Right cardiac atrium (tissue), 5 donors: ENCODE measurements around the gene TMEM119. TPM values are rescaled to one million over a fixed set of nuclear protein-coding genes. Genes with fewer than 3 reads are reported as not detected.

ENCODE experiments used
- ATAC-seq, 2 donors: fragments of 200-7000 bp; cut with Tn5 transposase; one replicate each; pipeline versions ENCODE4 v1.8.0 to v1.9.1; 2020; ENCODE audit warnings: moderate library complexity in 2 of 2, mild to moderate bottlenecking in 1 of 2
- DNase-seq, 3 donors: peaks; one replicate each; pipeline ENCODE4 v3.0.0-alpha.2; 2020
- H3K27ac ChIP-seq: one replicate; pipeline ENCODE4 v1.5.1; 2013; ENCODE audit warnings: mild to moderate bottlenecking, low read length, control low read depth, moderate library complexity
- H3K27me3 ChIP-seq: one replicate; pipeline ENCODE4 v1.6.1; 2013; ENCODE audit not compliant: control insufficient read depth, insufficient read depth
- H3K4me1 ChIP-seq: one replicate; pipeline ENCODE4 v1.6.1; 2013; ENCODE audit warnings: low read length; ENCODE audit not compliant: control insufficient read depth, insufficient read depth
- H3K4me3 ChIP-seq: one replicate; pipeline ENCODE4 v1.5.1; 2013; ENCODE audit warnings: low read length, control low read depth
- H3K9me3 ChIP-seq: one replicate; pipeline ENCODE4 v1.6.1; 2013; ENCODE audit warnings: low read length; ENCODE audit not compliant: control insufficient read depth
- WGBS: extraction: QIAGEN DNeasy Blood & Tissue Kit; methylation state at CpG from one replicate; pipeline ENCODE4 v1.1.7; 2013; 5-methylcytosine and 5-hydroxymethylcytosine counted together
- intact Hi-C, 4 donors: fragments of 100-400 bp; cut with DNase I; formaldehyde crosslinking; loops; one replicate each; pipeline versions ENCODE4 v1.11.0 to v1.14.0; 2022 to 2023
- polyA plus RNA-seq: library from polyadenylated mRNA; stranded (reverse); fragments of 200-250 nt; gene quantifications from one replicate; pipeline ENCODE4 v1.2.3, GENCODE V29; 2013
- total RNA-seq, 4 donors: library from RNA; stranded (reverse); fragmentation: NEBNext Ultra II Directional; extraction: Animal tissue kit (Norgen Biotek cat#: 25700); gene quantifications; one replicate each; pipeline ENCODE4 v1.2.1, GENCODE V29; 2021
- donor health status: healthy with polysubstance abuse.
- donor health status: DM: no; HTN: yes; CAD: no.
- donor health status: DM: no; HTN: no; CAD: no.
- donor health status: DM: no; HTN: yes; CAD: no; lungs with severe emphysema.
- donor health status: DM: yes; HTN: yes; CAD: no.

The TMEM119 gene
- total and polyA plus RNA-seq, 5 donors, result 1.8 to 3.5 (median 3.0) TPM

DNA sequence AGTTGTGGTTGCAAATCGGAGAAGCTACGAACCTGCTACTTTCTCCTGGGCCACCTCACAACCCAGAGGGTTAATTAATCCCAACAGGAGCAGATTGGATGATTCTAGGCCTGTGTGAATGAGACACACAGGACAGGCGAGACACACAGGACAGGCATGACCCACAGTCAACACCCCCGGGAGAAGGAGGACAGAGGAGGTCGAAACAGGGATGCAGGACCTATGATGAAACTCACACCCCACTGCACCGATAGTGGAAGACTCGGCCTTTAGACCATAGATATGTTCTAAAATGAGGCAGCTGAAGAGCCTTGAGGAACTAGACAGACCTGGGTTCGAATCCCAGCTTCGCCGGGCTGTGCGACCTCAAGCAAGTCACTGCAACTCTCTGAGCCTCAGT, 11.6 kb downstream of the TMEM119 start:
- Histone ChIP-seq H3K9me3 (no peaks in the 10 kb centered on the region), H3K4me3 (no peak overlapping the region), H3K27me3 (no peaks in the 10 kb centered on the region), H3K4me1 (no peaks in the 10 kb centered on the region), H3K27ac (no peak overlapping the region)
- ATAC-seq (no peak), DNase-seq (no peak)
- intact Hi-C loops, result no loop called here
- WGBS, result 89% methylated on average over 11 of the region's 11 CpGs

DNA sequence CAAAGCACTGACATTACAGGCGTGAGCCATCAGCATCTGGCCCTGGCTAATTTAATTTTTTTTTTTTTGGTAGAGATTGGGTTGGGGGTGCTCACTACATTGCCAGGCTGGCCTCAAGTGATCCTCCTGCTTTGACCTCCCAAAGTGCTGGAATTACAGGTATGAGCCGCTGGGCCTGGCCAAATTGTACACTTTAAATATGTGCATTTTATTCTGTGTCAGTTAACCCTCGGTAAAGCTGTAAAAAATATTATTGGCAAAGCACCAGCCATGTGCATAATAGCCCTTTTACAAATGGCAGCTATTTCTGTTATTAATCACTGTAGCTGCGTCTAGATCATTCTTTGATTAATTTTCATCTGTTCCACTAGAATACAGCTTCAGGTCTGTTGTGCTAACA, 12.0 kb downstream of the TMEM119 start:
- H3K4me1 ChIP-seq, result no peaks in the 10 kb centered on the region
- DNase-seq (no peak), ATAC-seq (no peak)
- H3K9me3 ChIP-seq, result no peaks in the 10 kb centered on the region
- no peak overlapping the region for H3K4me3 ChIP-seq
- no peaks in the 10 kb centered on the region for H3K27me3 ChIP-seq
- intact Hi-C loops, result no loop called here
- no peak overlapping the region for H3K27ac ChIP-seq
- WGBS, result 57% methylated on average over 4 of the region's 4 CpGs

DNA sequence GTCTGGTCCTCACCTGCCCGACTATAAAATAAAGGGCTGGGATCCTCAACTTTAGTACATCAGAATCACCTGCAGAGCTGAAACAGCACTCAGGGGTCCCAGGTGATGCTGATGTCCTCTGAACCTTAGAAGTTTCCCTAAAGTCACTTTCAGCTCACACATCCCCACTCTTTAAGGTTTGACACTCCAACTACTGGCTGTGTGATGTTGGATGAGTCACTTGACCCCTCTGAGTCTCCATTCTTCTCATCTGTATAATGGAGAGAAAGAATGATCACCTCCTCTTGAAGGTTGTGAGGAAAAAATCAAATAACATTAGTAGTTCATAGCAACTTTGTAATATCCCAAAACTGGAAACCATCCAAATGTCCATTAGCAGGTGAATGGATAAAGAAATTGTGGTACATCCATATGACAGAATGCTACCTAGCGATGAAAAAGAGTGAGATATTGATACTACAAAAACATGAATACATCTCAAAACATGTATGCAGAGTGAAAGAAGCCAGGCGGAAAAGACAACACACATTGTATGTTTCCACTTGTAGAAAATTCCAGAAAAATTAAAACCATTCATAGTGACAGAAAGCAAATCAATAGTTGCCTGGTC, 13.3 kb downstream of the TMEM119 start:
- intact Hi-C loops, result no loop called here
- H3K9me3 ChIP-seq, result no peaks in the 10 kb centered on the region
- WGBS, result 78% methylated on average over 3 of the region's 3 CpGs
- H3K4me3 ChIP-seq, result no peak overlapping the region
- ATAC-seq (no peak), DNase-seq (no peak)
- no peaks in the 10 kb centered on the region for H3K4me1 ChIP-seq
- no peak overlapping the region for H3K27ac ChIP-seq
- no peaks in the 10 kb centered on the region for H3K27me3 ChIP-seq

DNA sequence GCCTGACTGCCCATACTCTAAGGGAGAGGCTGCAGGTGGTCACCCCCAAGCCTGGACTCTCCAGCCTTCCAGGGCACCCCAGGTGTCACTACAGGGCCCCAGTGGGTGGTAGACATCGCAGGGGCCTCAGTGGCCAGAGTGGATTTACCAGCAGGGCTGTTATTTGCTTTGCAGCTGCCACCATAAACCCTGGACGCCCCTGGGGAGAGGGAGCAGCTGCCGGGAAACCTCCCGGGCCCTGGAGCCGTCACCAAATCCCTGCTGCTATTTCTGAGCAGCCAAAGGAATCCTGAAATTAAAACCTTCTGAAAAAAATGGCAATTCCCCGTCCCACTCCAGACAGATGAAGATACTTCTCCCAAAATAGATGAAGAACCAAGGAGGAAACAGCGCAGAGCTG, 13.9 kb downstream of the TMEM119 start:
- ATAC-seq (no peak), DNase-seq (no peak)
- intact Hi-C loops, result no loop called here
- 56% methylated on average over 7 of the region's 7 CpGs for WGBS
- Histone ChIP-seq H3K4me1 (no peaks in the 10 kb centered on the region), H3K4me3 (no peak overlapping the region), H3K27ac (no peak overlapping the region), H3K9me3 (no peaks in the 10 kb centered on the region), H3K27me3 (no peaks in the 10 kb centered on the region)

DNA sequence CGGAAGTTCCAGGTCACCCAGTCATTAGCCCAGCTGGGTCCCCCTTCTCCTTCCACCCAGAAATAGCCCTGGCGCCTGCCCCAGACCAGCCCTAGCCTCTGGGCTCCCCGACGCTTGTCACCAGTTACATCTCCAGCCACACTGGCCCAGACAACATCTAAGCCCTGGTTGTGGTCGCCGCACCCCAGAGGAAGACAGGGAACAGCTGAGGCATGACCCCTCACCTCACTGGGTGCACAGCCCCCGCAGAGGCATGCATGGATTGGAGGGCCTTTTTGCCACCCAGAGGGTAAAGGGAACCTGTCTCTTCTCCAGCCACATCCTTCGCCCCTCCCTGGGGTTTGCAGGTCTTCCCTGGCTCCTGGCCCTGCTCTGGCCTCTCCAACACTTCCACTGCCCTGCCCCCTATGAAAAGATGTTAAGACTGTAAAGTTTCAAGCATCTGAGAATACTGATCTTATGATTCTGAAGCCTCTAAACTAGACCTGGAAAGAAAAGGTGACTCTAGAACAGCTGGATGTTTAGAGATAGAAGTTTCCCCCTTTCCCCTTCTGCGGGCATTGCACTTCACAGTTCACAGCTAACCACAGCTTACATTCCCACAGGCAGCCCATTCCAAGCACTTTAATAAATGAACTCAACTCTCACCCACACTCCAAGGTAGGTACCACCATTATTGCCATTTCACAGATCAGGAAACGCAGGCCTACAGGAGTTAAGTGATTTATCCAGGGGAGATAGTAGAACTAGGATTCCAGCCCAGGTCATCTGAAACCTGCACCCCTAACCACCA, 14.7 kb downstream of the TMEM119 start:
- WGBS, result 78% methylated on average over 10 of the region's 10 CpGs
- DNase-seq (no peak), ATAC-seq (no peak)
- no peaks in the 10 kb centered on the region for H3K9me3 ChIP-seq
- H3K27ac ChIP-seq, result no peak overlapping the region
- H3K4me1 ChIP-seq, result no peaks in the 10 kb centered on the region
- intact Hi-C loops, result no loop called here
- no peak overlapping the region for H3K4me3 ChIP-seq
- H3K27me3 ChIP-seq, result no peaks in the 10 kb centered on the region

DNA sequence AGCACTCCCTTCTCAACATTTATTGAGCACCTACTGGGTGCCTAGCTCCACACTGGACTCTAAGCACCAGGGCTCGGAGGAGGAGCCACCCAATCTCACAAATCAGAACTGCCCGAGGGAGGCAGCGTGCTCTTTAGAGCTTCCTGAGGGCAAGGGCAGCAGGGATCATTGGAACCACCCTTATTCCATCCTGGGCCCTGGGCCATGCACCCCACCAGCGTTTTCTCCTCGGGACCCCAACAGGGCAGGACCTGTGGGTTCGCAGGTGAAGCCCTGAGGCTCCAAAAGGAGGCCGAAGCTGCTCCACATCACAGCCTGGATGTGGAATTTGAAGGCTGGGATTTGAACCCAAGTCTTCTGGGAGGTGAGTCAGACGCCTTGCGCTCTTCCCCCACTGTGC, 15.4 kb downstream of the TMEM119 start:
- DNase-seq (no peak), ATAC-seq (no peak)
- no peak overlapping the region for H3K27ac ChIP-seq
- no peak overlapping the region for H3K4me3 ChIP-seq
- WGBS, result 88% methylated on average over 9 of the region's 9 CpGs
- H3K27me3 ChIP-seq, result no peaks in the 10 kb centered on the region
- no peaks in the 10 kb centered on the region for H3K4me1 ChIP-seq
- no peaks in the 10 kb centered on the region for H3K9me3 ChIP-seq
- intact Hi-C loops, result no loop called here

DNA sequence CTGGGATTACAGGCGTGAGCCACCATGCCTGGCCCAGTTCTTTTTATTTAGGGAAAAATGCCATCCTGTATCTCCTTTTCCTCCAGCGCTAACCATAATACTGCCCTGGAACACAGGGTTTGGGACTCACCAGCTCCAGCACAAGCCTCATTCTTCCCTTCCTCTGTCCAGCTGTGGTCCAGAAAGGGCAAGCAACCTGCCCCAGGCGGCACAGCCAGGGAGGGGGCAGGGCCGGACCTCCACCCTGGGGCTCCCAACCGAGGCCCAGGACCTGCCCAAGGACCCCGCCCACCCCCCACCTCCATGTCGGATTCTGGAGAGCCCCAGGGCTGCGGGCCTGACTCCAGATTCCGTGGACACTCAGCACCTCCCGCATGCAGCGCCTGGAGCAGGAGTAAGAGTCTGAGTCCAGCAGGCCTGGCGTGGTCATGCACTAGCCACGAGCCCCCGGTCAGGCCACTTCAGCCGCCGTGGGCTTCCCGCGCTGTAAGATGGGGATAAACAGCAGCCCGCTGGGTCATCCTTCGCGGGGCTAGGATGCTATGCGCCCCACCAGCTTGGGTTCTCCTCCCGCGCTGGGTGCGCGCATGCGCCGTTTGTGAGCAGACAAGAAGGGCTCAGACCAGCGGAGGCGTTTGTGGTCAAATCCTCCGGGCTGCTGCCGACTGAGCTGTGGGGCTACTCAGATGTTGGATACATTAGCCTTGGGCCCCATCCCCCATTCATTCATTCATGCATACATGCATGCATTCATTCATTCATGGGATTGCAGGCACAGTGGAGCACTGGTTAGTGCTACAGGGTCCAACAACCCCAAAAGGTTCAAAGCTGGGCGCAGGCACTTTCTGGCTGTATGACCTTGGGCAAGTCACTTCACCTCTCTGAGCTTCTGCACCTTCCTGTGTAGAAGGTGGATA, 16.3 kb downstream of the TMEM119 start:
- ATAC-seq, result peak in 1 of 2 donors; percentile 10
- intact Hi-C loops, result no loop called here
- WGBS, result 84% methylated on average over 33 of the region's 33 CpGs
- Histone ChIP-seq H3K9me3 (no peaks in the 10 kb centered on the region), H3K27me3 (no peaks in the 10 kb centered on the region), H3K27ac (no peak overlapping the region), H3K4me3 (no peak overlapping the region), H3K4me1 (no peaks in the 10 kb centered on the region)
- DNase-seq, result no peak

DNA sequence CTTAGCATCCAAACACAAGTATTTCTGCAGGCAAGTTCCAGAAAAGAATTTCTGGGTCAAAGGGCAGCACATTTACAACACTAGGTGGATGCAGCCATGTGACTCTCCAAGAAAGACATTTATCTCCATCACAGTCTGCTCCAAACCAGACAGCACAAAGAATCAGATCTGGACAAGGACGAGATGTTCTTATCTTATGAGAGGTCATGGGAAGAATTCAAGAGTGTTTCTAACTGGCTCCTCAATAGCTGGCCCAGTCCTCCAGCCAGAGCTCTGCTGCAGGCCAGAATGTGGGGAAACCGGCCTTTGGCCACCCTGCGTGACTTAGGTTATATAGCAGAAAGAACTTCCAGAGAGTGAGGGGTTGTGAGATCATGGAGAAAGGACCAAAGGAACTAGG, 17.4 kb downstream of the TMEM119 start:
- Histone ChIP-seq H3K4me3 (no peak overlapping the region), H3K4me1 (no peaks in the 10 kb centered on the region), H3K9me3 (no peaks in the 10 kb centered on the region), H3K27ac (no peak overlapping the region), H3K27me3 (no peaks in the 10 kb centered on the region)
- intact Hi-C loops, result no loop called here
- ATAC-seq (no peak), DNase-seq (no peak)
- WGBS, result 47% methylated on average over 3 of the region's 3 CpGs

DNA sequence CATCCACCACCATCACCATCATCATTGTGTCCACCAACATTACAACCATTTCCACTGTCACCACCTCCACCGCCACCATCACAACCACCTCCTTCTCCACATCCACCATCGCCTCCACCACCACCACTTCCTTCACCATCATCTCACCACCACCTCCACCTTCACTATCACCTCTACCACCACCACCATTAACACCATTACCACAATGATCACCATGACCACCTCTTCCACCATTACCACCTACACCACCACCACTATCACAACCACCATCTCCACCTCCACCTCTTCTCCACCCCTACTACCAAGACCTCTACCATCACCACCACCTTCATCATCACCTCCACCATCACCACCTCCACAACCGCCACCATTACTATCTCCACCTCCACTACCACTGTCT, 19.1 kb downstream of the TMEM119 start:
- Histone ChIP-seq H3K4me1 (no peaks in the 10 kb centered on the region), H3K4me3 (no peak overlapping the region), H3K27me3 (no peaks in the 10 kb centered on the region), H3K9me3 (no peaks in the 10 kb centered on the region), H3K27ac (no peak overlapping the region)
- no peak for ATAC-seq
- 98% methylated on average over 3 of the region's 3 CpGs for WGBS
- intact Hi-C loops, result loop anchor here in 2 of 4 donors (5.0 to 10.0 kb wide), 2 partner anchors 33 to 366 kb away; no protein-coding TSS in a partner anchor
- DNase-seq, result no peak

DNA sequence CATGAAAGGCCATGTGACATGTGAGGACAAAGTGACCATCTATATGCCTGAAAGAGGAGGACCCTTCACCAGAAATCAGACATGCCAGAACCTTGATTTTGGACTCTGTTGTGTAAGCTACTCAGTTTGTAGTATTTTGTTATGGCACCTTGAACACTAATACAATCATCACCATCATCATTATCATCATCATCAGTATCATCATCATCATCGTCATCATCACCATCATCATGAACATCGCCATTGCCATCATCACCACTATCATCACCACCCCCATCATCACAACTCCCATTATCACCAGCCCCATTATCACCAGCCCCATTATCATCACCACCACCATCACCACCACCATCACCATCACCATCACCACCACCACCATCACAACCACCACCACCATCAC, 19.6 kb downstream of the TMEM119 start:
- ATAC-seq, result no peak

DNA sequence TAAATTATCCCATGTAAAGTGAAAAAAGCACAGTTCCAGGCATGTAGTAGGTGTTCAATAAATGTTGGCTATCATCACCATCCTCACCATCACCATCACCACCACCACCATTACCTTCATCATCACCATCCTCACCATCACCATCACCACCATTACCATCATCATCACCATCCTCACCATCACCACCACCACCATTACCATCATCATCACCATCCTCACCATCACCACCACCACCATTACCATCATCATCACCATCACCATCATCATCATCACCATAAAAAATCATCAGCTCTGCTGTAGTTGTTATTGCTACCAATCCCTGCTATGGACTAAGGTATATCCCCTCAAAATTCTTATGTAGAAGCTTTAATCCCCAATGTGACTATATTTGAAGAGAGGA, 20.4 kb downstream of the TMEM119 start:
- Histone ChIP-seq H3K27ac (no peak overlapping the region), H3K9me3 (no peaks in the 10 kb centered on the region), H3K4me3 (no peak overlapping the region), H3K4me1 (no peaks in the 10 kb centered on the region), H3K27me3 (no peaks in the 10 kb centered on the region)
- DNase-seq, result no peak
- no peak for ATAC-seq
- intact Hi-C loops, result loop anchor here in 2 of 4 donors (5.0 to 10.0 kb wide), 2 partner anchors 35 to 367 kb away; no protein-coding TSS in a partner anchor

More for the DNA sequence above, 19.6 kb downstream of the TMEM119 start:
- H3K9me3 ChIP-seq, result no peaks in the 10 kb centered on the region
- H3K4me3 ChIP-seq, result no peak overlapping the region
- 99% methylated on average over 2 of the region's 2 CpGs for WGBS
- H3K27me3 ChIP-seq, result no peaks in the 10 kb centered on the region
- intact Hi-C loops, result loop anchor here in 2 of 4 donors (5.0 to 10.0 kb wide), 2 partner anchors 34 to 367 kb away; no protein-coding TSS in a partner anchor
- DNase-seq, result no peak
- no peaks in the 10 kb centered on the region for H3K4me1 ChIP-seq
- no peak overlapping the region for H3K27ac ChIP-seq
